ENCODE results near the gene STX2.

Gene STX2

DNA sequence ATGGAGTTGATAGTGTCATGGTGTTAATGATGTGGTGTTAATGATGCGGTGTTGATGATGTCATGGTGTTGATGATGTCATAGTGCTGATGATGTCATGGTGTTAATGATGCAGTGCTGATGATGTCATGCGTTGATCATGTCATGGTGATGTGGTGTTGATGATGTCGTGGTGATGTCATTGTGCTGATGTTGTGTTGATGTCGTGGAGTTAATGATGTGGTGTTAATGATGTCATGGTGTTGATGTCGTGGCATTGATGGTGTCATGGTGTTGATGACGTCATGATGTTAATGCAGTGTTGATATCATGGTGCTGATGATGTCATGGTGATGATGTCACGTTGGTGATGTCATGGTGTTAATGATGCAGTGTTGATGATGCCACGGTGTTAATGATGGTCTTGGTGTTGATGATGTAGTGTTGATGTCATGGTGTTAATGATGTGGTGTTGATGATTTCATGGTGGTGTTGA is 73.8 kb downstream of the STX2 start:
- Histone ChIP-seq H3K4me2 (no peak overlapping the region), H4K20me1 (ENCODE audit: insufficient read depth) (no peaks in the 10 kb centered on the region), H3K36me3 (ENCODE audit: insufficient read depth) (no peaks in the 10 kb centered on the region), H3K4me1 (ENCODE audit: low read depth, poor library complexity, severe bottlenecking) (no peaks in the 10 kb centered on the region), H3K9ac (no peak overlapping the region), H2AFZ (ENCODE audit: low read depth) (no peak overlapping the region), H3K79me2 (ENCODE audit: insufficient read depth, low read depth) (no peaks in the 10 kb centered on the region), H3K4me3 (IDR thresholded peaks at IDR 0.05; ENCODE audit: insufficient read depth, low read depth, low read length) (no peak overlapping the region), H3K27ac (no peak overlapping the region), H3K27me3 (ENCODE audit: insufficient read depth, low read depth) (no peaks in the 10 kb centered on the region)
- TF ChIP-seq, protein P1, sequence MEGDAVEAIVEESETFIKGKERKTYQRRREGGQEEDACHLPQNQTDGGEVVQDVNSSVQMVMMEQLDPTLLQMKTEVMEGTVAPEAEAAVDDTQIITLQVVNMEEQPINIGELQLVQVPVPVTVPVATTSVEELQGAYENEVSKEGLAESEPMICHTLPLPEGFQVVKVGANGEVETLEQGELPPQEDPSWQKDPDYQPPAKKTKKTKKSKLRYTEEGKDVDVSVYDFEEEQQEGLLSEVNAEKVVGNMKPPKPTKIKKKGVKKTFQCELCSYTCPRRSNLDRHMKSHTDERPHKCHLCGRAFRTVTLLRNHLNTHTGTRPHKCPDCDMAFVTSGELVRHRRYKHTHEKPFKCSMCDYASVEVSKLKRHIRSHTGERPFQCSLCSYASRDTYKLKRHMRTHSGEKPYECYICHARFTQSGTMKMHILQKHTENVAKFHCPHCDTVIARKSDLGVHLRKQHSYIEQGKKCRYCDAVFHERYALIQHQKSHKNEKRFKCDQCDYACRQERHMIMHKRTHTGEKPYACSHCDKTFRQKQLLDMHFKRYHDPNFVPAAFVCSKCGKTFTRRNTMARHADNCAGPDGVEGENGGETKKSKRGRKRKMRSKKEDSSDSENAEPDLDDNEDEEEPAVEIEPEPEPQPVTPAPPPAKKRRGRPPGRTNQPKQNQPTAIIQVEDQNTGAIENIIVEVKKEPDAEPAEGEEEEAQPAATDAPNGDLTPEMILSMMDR (conservative IDR thresholded peaks at IDR 0.05; ENCODE audit: low read depth, low read length), result no peak

DNA sequence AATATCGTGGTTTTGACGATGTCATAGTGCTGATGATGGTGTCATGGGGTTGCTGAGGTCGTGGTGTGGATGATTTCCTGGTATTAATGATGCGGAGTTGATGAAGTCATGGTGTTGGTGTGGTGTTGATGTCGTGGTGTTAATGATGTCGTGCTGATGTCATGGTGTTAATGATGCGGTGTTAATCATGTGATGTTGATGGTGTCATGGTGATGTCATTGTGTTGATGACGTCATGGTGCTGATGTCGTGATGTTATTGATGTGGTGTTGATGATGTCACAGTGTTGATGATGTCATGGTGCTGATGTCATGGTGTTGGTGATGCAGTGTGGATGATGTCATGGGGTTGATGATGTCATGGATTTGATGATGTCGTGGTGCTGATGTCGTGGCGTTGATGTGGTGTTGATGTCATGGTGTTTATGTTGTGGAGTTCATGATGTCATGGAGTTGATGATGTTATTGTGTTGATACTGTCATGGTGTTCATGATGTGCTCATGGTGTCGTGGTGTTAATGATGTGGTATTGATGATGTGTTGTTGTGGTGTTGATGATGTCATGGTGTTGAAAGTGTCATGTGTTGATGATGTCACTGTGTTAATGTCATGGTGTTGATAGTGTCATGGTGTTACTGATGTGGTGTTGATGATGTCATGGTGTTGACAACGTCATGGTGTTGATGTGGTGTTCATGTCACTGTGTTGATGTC is 74.4 kb downstream of the STX2 start:
- Histone ChIP-seq H3K4me3 (IDR thresholded peaks at IDR 0.05; ENCODE audit: insufficient read depth, low read depth, low read length) (no peak overlapping the region), H2AFZ (ENCODE audit: low read depth) (no peak overlapping the region), H3K4me2 (no peak overlapping the region), H3K4me1 (ENCODE audit: low read depth, poor library complexity, severe bottlenecking) (no peaks in the 10 kb centered on the region), H4K20me1 (ENCODE audit: insufficient read depth) (no peaks in the 10 kb centered on the region), H3K27ac (no peak overlapping the region), H3K27me3 (ENCODE audit: insufficient read depth, low read depth) (no peaks in the 10 kb centered on the region), H3K9ac (no peak overlapping the region), H3K36me3 (ENCODE audit: insufficient read depth) (no peaks in the 10 kb centered on the region), H3K79me2 (ENCODE audit: insufficient read depth, low read depth) (no peaks in the 10 kb centered on the region)
- TF ChIP-seq, protein P1 (conservative IDR thresholded peaks at IDR 0.05; ENCODE audit: low read depth, low read length), result no peak

DNA sequence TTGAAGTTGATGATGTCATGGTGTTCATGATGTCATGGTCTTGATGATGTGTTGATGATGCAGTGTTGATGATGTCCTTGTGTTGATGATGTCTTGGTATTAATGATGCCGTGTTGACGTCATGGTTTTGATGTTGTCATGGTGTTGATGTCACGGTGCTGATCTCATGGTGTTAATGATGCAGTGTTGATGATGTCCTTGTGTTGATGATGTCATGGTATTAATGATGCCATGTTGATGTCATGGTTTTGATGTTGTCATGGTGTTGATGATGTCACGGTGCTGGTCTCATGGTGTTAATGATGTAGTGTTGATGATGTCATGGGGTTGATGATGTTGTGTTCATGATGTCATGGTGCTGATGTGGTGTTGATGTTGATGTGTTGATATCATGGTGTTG is 75.0 kb downstream of the STX2 start:
- TF ChIP-seq, protein P1 (conservative IDR thresholded peaks at IDR 0.05; ENCODE audit: low read depth, low read length), result no peak
- no peaks in the 10 kb centered on the region for H3K79me2 ChIP-seq (ENCODE audit: insufficient read depth, low read depth)
- no peaks in the 10 kb centered on the region for H3K27me3 ChIP-seq (ENCODE audit: insufficient read depth, low read depth)

DNA sequence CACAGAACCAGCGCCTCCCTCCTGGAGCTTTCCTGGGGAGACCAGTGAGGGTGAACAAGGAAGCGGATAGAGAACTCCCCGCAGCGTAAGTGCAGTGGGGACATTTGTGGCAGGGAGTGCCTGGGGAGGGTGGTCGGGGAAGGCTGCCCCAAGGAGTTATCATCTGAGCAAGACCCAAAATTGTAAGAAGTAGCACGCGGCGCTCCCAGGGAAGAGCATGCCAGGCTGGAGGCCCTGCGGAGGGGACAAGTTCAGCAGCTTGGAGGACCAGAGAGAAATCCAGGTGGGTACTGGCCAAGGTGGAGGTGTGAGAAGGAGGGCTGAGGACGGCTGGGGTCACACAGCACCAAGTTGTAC is 76.8 kb downstream of the STX2 start:
- Histone ChIP-seq H3K9ac (no peak overlapping the region), H3K4me2 (no peak overlapping the region), H3K36me3 (ENCODE audit: insufficient read depth) (no peaks in the 10 kb centered on the region), H2AFZ (ENCODE audit: low read depth) (no peak overlapping the region), H3K4me3 (IDR thresholded peaks at IDR 0.05; ENCODE audit: insufficient read depth, low read depth, low read length) (no peak overlapping the region), H3K79me2 (ENCODE audit: insufficient read depth, low read depth) (no peaks in the 10 kb centered on the region), H3K27me3 (ENCODE audit: insufficient read depth, low read depth) (no peaks in the 10 kb centered on the region), H3K27ac (no peak overlapping the region), H4K20me1 (ENCODE audit: insufficient read depth) (no peaks in the 10 kb centered on the region), H3K4me1 (ENCODE audit: low read depth, poor library complexity, severe bottlenecking) (no peaks in the 10 kb centered on the region)
- TF ChIP-seq, protein P1 (conservative IDR thresholded peaks at IDR 0.05; ENCODE audit: low read depth, low read length), result no peak

More for the DNA sequence above, 75.0 kb downstream of the STX2 start:
- H3K36me3 ChIP-seq (ENCODE audit: insufficient read depth), result no peaks in the 10 kb centered on the region
- H3K4me1 ChIP-seq (ENCODE audit: low read depth, poor library complexity, severe bottlenecking), result no peaks in the 10 kb centered on the region
- no peak overlapping the region for H3K27ac ChIP-seq
- H3K4me3 ChIP-seq (IDR thresholded peaks at IDR 0.05; ENCODE audit: insufficient read depth, low read depth, low read length), result no peak overlapping the region
- H2AFZ ChIP-seq (ENCODE audit: low read depth), result no peak overlapping the region
- no peaks in the 10 kb centered on the region for H4K20me1 ChIP-seq (ENCODE audit: insufficient read depth)
- H3K4me2 ChIP-seq, result no peak overlapping the region
- H3K9ac ChIP-seq, result no peak overlapping the region

Data from KMS-11 (cell line).